HepG2 (cell line): ENCODE results near the gene UGGT1. TPM values are rescaled to one million over a fixed set of nuclear protein-coding genes. Genes with fewer than 3 reads are reported as not detected.
A peak's percentile ranks its signal among the peaks of the same experiment; 100 is the strongest.

Experiments used
- ATM ChIP-seq: fragments of 450-650 bp; IDR thresholded peaks from 2 replicates; pipeline ENCODE4 v1.7.1; 2017; ENCODE audit warnings: mild to moderate bottlenecking, borderline replicate concordance
- ESRRA ChIP-seq: sonication (generic); formaldehyde crosslinking; IDR thresholded peaks from 2 replicates; pipeline ENCODE4 v1.5.1; 2020; ENCODE audit warnings: mild to moderate bottlenecking, low read depth, missing genetic modification reagents
- HIVEP1 ChIP-seq: sonication (generic); formaldehyde crosslinking; IDR thresholded peaks from 2 replicates; pipeline ENCODE4 v1.4.0; 2020; ENCODE audit warnings: mild to moderate bottlenecking, missing genetic modification reagents
- NFE2L2 ChIP-seq: fragments of 150-350 bp; IDR thresholded peaks from 2 replicates; pipeline ENCODE4 v1.6.1; 2014; ENCODE audit warnings: low read length
- NFKBIZ ChIP-seq: IDR thresholded peaks from 2 replicates; pipeline ENCODE4 v1.6.1; 2018; ENCODE audit warnings: missing genetic modification reagents, missing compliant biosample characterization
- SP1 ChIP-seq, 2 experiments: fragments of 450-650 bp in 1 of 2; sonication (generic) in 1 of 2; formaldehyde crosslinking in 1 of 2; IDR thresholded peaks; 2 replicates each; pipeline versions ENCODE4 v1.4.0 to v1.6.1; 2016 to 2020; ENCODE audit warnings: missing genetic modification reagents in 1 of 2
- ZNF652 ChIP-seq: IDR thresholded peaks from 2 replicates; pipeline ENCODE4 v1.6.1; 2016; ENCODE audit warnings: low read depth, borderline replicate concordance
- ZNF670 ChIP-seq: sonication (generic); formaldehyde crosslinking; IDR thresholded peaks from 2 replicates; pipeline ENCODE4 v1.8.0; 2022; ENCODE audit warnings: mild to moderate bottlenecking, missing genetic modification reagents, borderline replicate concordance
- polyA plus RNA-seq, 8 experiments: library from polyadenylated mRNA; depleted of rRNA in 3 of 8; stranded (reverse) in 7 of 8; unstranded in 1 of 8; fragments of >200 nt; fragmentation: Illumina TruSeq in 4 of 8; extraction: Trizol in 4 of 8; gene quantifications; 2 replicates each; pipeline versions ENCODE4 v1.2.1 to v1.2.3, GENCODE V29; 2011 to 2016; ENCODE audit warnings: low read depth in 4 of 8, missing spikeins in 1 of 8, mixed read lengths in 1 of 8; ENCODE audit not compliant: insufficient read depth in 1 of 8
- total RNA-seq, 5 experiments: library from RNA; depleted of rRNA; stranded (reverse); fragments of >200 nt; fragmentation: Illumina TruSeq; extraction: Trizol; gene quantifications; 2 replicates each; pipeline ENCODE4 v1.2.3, GENCODE V29; 2016; ENCODE audit warnings: low read depth in 1 of 5
- TF ChIP-seq, protein P1 (sequence below): sonication (generic); formaldehyde crosslinking; IDR thresholded peaks from 2 replicates; pipeline ENCODE4 v1.4.0; 2020; ENCODE audit warnings: low read depth, missing genetic modification reagents
- TF ChIP-seq, protein P2 (sequence below): sonication (generic); formaldehyde crosslinking; IDR thresholded peaks from 2 replicates; pipeline ENCODE4 v1.4.0; 2020; ENCODE audit warnings: missing genetic modification reagents
- TF ChIP-seq, protein P3 (sequence below): sonication (generic); formaldehyde crosslinking; IDR thresholded peaks from one replicate; pipeline ENCODE4 v1.5.1; 2020; ENCODE audit warnings: mild to moderate bottlenecking, missing genetic modification reagents; ENCODE audit errors: not compliant biosample characterization
- TF ChIP-seq, protein P4 (sequence below): sonication (generic); formaldehyde crosslinking; IDR thresholded peaks from 2 replicates; pipeline ENCODE4 v1.8.1; 2023; ENCODE audit warnings: mild to moderate bottlenecking, missing genetic modification reagents, borderline replicate concordance
- TF ChIP-seq, protein P5 (sequence below): sonication (generic); formaldehyde crosslinking; IDR thresholded peaks from 2 replicates; pipeline ENCODE4 v1.4.0; 2020; ENCODE audit warnings: missing genetic modification reagents, mild to moderate bottlenecking, borderline replicate concordance

Gene UGGT1
- total and polyA plus RNA-seq, 2 of the 13 experiments (the other 11 are each of a cell fraction or from before 2014, with no cell fraction given), result 35.8 to 83.2 TPM

DNA sequence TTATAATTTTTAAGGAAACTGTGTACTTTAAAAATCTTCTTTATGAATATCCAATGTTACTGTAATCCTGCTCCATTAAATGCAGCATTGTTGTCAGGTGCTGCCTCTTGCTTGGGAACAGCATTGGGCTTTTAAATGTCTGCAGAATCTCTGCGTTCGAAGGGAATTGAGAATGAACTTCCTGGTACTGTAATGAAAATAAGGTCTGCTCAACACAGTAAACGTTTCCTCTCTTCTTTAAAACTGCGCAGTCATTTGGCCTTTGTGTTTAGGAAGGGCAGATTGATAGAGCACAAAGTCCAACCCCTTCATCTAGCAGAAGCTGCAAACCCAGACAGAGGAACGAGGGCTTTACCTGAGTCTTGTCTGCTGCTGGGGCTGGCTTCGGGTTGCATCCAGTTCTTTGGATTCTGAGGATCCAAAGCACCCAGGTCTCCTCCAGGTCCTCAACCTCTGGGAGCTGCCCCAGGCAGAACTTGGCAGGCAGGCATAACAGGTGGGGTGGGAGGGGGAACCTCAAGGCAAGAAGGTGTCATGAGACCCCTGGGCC lies 104.5 kb downstream of the UGGT1 start (continued):
- TF ChIP-seq, protein P1, sequence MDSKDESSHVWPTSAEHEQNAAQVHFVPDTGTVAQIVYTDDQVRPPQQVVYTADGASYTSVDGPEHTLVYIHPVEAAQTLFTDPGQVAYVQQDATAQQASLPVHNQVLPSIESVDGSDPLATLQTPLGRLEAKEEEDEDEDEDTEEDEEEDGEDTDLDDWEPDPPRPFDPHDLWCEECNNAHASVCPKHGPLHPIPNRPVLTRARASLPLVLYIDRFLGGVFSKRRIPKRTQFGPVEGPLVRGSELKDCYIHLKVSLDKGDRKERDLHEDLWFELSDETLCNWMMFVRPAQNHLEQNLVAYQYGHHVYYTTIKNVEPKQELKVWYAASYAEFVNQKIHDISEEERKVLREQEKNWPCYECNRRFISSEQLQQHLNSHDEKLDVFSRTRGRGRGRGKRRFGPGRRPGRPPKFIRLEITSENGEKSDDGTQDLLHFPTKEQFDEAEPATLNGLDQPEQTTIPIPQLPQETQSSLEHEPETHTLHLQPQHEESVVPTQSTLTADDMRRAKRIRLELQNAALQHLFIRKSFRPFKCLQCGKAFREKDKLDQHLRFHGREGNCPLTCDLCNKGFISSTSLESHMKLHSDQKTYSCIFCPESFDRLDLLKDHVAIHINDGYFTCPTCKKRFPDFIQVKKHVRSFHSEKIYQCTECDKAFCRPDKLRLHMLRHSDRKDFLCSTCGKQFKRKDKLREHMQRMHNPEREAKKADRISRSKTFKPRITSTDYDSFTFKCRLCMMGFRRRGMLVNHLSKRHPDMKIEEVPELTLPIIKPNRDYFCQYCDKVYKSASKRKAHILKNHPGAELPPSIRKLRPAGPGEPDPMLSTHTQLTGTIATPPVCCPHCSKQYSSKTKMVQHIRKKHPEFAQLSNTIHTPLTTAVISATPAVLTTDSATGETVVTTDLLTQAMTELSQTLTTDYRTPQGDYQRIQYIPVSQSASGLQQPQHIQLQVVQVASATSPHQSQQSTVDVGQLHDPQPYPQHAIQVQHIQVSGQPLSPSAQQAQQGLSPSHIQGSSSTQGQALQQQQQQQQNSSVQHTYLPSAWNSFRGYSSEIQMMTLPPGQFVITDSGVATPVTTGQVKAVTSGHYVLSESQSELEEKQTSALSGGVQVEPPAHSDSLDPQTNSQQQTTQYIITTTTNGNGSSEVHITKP (CRISPR knock-in tag), result no peak
- TF ChIP-seq NFKBIZ, result no peak
- no peak for TF ChIP-seq SP1 (IDR thresholded peaks at IDR 0.05)
- TF ChIP-seq SP1 (CRISPR knock-in tag; IDR thresholded peaks at IDR 0.05), result no peak
- TF ChIP-seq ZNF670 (CRISPR knock-in tag), result no peak
- TF ChIP-seq ESRRA, result peak; percentile 39; the same call in 1 of the 2 replicates
- TF ChIP-seq ZNF652 (CRISPR knock-in tag), result 0 out of 2 replicates have a peak, but pooled peaks have one; percentile 30
- TF ChIP-seq HIVEP1, result no peak
- TF ChIP-seq, protein P2, sequence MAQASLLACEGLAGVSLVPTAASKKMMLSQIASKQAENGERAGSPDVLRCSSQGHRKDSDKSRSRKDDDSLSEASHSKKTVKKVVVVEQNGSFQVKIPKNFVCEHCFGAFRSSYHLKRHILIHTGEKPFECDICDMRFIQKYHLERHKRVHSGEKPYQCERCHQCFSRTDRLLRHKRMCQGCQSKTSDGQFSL (CRISPR knock-in tag), result no peak
- TF ChIP-seq ATM, result no peak
- TF ChIP-seq NFE2L2, result peak; percentile 99
- TF ChIP-seq, protein P3, sequence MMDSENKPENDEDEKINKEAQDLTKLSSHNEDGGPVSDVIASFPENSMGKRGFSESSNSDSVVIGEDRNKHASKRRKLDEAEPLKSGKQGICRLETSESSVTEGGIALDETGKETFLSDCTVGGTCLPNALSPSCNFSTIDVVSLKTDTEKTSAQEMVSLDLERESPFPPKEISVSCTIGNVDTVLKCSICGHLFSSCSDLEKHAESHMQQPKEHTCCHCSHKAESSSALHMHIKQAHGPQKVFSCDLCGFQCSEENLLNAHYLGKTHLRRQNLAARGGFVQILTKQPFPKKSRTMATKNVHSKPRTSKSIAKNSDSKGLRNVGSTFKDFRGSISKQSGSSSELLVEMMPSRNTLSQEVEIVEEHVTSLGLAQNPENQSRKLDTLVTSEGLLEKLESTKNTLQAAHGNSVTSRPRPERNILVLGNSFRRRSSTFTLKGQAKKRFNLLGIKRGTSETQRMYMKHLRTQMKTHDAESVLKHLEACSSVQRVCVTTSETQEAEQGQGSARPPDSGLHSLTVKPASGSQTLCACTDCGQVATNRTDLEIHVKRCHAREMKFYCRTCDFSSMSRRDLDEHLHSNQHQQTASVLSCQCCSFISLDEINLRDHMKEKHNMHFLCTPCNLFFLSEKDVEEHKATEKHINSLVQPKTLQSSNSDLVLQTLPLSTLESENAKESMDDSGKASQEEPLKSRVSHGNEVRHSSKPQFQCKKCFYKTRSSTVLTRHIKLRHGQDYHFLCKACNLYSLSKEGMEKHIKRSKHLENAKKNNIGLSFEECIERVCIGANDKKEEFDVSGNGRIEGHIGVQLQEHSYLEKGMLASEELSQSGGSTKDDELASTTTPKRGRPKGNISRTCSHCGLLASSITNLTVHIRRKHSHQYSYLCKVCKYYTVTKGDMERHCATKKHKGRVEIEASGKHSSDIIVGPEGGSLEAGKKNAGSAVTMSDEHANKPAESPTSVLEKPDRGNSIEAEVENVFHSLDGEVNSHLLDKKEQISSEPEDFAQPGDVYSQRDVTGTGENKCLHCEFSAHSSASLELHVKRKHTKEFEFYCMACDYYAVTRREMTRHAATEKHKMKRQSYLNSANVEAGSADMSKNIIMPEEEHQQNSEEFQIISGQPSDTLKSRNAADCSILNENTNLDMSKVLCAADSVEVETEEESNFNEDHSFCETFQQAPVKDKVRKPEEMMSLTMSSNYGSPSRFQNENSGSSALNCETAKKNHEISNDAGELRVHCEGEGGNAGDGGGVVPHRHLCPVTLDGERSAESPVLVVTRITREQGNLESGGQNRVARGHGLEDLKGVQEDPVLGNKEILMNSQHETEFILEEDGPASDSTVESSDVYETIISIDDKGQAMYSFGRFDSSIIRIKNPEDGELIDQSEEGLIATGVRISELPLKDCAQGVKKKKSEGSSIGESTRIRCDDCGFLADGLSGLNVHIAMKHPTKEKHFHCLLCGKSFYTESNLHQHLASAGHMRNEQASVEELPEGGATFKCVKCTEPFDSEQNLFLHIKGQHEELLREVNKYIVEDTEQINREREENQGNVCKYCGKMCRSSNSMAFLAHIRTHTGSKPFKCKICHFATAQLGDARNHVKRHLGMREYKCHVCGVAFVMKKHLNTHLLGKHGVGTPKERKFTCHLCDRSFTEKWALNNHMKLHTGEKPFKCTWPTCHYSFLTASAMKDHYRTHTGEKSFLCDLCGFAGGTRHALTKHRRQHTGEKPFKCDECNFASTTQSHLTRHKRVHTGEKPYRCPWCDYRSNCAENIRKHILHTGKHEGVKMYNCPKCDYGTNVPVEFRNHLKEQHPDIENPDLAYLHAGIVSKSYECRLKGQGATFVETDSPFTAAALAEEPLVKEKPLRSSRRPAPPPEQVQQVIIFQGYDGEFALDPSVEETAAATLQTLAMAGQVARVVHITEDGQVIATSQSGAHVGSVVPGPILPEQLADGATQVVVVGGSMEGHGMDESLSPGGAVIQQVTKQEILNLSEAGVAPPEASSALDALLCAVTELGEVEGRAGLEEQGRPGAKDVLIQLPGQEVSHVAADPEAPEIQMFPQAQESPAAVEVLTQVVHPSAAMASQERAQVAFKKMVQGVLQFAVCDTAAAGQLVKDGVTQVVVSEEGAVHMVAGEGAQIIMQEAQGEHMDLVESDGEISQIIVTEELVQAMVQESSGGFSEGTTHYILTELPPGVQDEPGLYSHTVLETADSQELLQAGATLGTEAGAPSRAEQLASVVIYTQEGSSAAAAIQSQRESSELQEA, result no peak
- TF ChIP-seq, protein P4, sequence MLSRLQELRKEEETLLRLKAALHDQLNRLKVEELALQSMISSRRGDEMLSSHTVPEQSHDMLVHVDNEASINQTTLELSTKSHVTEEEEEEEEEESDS, result no peak
- TF ChIP-seq, protein P5, sequence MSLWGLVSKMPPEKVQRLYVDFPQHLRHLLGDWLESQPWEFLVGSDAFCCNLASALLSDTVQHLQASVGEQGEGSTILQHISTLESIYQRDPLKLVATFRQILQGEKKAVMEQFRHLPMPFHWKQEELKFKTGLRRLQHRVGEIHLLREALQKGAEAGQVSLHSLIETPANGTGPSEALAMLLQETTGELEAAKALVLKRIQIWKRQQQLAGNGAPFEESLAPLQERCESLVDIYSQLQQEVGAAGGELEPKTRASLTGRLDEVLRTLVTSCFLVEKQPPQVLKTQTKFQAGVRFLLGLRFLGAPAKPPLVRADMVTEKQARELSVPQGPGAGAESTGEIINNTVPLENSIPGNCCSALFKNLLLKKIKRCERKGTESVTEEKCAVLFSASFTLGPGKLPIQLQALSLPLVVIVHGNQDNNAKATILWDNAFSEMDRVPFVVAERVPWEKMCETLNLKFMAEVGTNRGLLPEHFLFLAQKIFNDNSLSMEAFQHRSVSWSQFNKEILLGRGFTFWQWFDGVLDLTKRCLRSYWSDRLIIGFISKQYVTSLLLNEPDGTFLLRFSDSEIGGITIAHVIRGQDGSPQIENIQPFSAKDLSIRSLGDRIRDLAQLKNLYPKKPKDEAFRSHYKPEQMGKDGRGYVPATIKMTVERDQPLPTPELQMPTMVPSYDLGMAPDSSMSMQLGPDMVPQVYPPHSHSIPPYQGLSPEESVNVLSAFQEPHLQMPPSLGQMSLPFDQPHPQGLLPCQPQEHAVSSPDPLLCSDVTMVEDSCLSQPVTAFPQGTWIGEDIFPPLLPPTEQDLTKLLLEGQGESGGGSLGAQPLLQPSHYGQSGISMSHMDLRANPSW, result no peak
